Effector memory CD8-positive, alpha-beta T cell (primary cell): ENCODE measurements around the gene NEU2.

ENCODE experiments used
- ATAC-seq: fragments of 150-1000 bp; cut with Tn5 transposase; replicated peaks from 2 replicates; pipeline ENCODE4 v1.10.0; 2021; ENCODE audit warnings: mild to moderate bottlenecking, moderate library complexity
- DNase-seq, 3 experiments: peaks; one replicate each; pipeline ENCODE4 v3.0.0; 2021
- H3K27ac Mint-ChIP-seq, 2 donors: one replicate each; pipeline ENCODE4 v1.8.0; 2022; ENCODE audit warnings: mild to moderate bottlenecking in 2 of 2, mixed read lengths in 2 of 2, moderate library complexity in 2 of 2
- H3K27me3 Mint-ChIP-seq, 2 donors: one replicate each; pipeline ENCODE4 v1.8.0; 2022; ENCODE audit warnings: mixed read lengths in 2 of 2
- H3K36me3 Mint-ChIP-seq: one replicate; pipeline ENCODE4 v1.8.0; 2022; ENCODE audit warnings: mild to moderate bottlenecking, moderate library complexity, mixed read lengths; ENCODE audit not compliant: insufficient read depth
- H3K4me1 Mint-ChIP-seq, 2 donors: one replicate each; pipeline ENCODE4 v1.8.0; 2022; ENCODE audit warnings: low read depth in 2 of 2, mixed read lengths in 2 of 2
- H3K4me3 Mint-ChIP-seq, 2 donors: one replicate each; pipeline ENCODE4 v1.8.0; 2022; ENCODE audit warnings: mild to moderate bottlenecking in 2 of 2, mixed read lengths in 2 of 2, moderate library complexity in 2 of 2
- H3K9me3 Mint-ChIP-seq, 2 donors: one replicate each; pipeline ENCODE4 v1.8.0; 2022; ENCODE audit warnings: mixed read lengths in 2 of 2

Gene NEU2

DNA sequence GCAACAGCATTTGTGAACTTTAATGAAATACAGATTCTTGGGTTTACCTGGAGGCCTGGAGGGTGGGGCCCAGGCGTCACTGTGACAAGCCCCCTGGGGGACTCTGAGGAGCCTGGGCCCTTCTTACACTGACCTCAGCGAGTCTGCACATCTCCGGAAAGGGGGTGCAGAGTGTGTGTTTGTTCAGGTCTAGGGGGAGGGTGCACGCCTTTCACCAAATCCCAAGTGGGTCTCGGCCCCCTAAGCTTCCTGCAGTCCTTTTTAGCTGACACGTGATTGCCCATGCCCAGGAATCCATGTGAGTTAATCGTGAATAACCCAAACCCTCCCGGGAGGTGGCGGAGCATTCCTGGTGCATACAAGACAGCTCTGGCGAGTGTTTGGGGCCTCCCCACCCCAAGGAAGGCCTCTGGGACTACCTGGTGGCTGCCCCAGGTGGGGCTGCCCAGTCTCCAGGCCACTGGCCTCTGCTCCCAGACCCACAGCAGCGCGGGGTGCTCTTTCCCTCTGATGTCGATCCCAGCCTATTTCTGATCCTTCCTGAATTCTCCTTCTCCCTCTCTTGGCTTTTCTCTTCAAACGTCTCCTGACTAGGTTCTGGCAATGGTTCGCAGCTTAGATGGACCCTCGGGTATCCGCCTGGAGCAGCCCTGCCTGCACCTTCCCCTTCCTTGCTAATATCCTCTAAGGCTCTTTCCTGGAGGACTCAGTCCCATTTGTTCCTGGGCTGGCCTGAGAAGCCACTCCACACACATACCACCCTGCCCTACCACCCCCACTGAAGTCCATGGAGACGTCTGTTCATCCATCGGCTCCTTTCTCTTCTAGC, 29.4 kb upstream of the NEU2 start:
- Mint-ChIP-seq H3K4me1 (no peaks in the 10 kb centered on the region), H3K27ac (no peak overlapping the region), H3K36me3 (no peaks in the 10 kb centered on the region), H3K9me3 (no peaks in the 10 kb centered on the region), H3K27me3 (peaks cover 1 to 51% of the 10 kb centered on the region in 2 donors), H3K4me3 (no peak overlapping the region)
- DNase-seq (no peak), ATAC-seq (no peak)

DNA sequence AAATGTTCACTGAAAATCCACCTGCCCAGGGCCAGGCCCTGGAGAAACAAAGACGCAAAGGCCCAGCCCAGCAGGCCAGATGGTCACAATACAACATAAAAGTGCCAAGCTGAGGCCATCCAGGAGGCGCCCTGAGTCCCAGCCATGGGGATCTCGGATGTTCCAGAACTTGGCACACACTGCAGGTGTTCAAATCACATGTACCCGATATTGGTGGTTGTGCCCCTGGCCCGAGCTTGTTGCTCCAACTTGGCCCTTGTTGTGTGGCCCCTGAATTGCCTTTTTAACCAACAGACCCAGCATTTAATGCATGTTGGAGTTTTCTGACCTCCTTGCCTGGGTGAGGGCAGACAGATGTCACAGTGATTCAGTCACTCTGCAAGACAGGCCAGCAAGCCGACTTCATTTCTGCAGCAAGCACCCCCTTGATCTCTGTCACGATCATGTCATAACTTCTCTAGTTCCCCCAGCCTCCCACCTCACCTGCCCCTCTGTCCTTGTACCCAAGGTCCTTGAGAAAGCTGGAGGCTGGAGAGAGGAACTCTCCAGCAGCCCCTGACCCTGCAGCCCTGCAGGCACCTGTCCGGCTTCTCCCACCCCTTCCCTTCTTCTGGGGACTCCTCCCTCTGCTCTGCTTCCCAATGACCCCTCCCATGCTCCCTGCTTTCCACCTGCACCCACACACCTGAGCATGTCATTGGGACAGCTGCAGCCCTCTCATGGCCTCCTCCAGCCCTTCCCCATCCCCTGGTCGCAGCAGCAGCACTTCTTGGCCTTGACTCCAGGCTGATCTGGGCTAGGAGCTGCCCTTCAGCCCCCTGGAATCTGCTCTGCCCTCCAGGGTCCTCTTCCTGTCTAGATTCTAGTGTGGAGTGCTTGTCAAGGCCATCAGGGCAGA, 28.6 kb upstream of the NEU2 start:
- Mint-ChIP-seq H3K27me3 (peaks cover 0 to 48% of the 10 kb centered on the region in 2 donors), H3K36me3 (no peaks in the 10 kb centered on the region), H3K9me3 (no peaks in the 10 kb centered on the region), H3K4me1 (no peaks in the 10 kb centered on the region), H3K27ac (no peak overlapping the region), H3K4me3 (no peak overlapping the region)
- ATAC-seq (no peak), DNase-seq (no peak)

DNA sequence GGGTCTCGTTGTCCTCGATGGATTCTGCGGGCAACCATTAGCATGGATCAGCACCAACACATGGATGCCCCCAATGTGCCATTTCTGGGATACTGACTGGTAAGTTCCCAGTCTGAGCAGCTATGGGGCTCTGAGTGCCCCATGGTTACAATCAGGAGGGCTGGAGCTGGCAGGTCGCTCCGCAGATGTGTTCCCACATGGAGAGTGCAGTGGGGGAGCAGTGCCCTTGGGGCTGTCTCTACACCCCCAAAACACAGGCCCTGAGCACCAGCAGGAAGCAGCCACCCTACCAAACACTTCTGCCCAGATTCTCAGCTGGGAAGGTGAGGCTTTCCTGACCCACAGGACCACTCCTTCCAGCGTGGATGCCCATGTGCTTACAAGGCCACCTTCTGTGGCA, 27.4 kb upstream of the NEU2 start:
- Mint-ChIP-seq H3K9me3 (no peaks in the 10 kb centered on the region), H3K27me3 (peaks cover 0 to 43% of the 10 kb centered on the region in 2 donors), H3K36me3 (no peaks in the 10 kb centered on the region), H3K4me1 (peaks cover 0 to under 1% of the 10 kb centered on the region in 2 donors), H3K4me3 (no peak overlapping the region), H3K27ac (peak overlapping the region in 1 of 2 donors; percentile 54)
- DNase-seq (no peak), ATAC-seq (no peak)

DNA sequence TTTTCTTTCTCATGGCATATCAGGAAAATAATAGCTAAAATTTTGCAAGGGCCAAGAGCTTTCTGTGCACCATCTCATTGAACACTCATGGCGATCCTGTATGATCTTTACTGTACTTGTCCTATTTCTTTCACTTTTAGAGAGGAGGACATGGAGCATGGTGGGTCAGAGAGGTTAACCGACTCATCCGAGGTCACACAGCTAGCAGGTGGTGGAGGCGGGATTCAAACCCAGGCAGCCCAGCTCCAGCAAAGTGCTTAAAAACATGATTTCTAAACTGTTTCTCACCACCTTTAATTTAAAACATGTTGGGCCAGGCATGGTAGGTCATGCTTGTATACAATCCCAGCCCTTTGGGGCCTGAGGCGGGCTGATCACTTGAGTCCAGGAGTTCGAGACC, 25.8 kb upstream of the NEU2 start:
- no peak for ATAC-seq
- H3K27me3 Mint-ChIP-seq: peaks cover 0 to 49% of the 10 kb centered on the region in 2 donors
- no peaks in the 10 kb centered on the region for H3K9me3 Mint-ChIP-seq
- DNase-seq: no peak
- H3K36me3 Mint-ChIP-seq: no peaks in the 10 kb centered on the region
- H3K4me3 Mint-ChIP-seq: no peak overlapping the region
- H3K27ac Mint-ChIP-seq: no peak overlapping the region
- H3K4me1 Mint-ChIP-seq: peaks cover 0 to 2% of the 10 kb centered on the region in 2 donors

DNA sequence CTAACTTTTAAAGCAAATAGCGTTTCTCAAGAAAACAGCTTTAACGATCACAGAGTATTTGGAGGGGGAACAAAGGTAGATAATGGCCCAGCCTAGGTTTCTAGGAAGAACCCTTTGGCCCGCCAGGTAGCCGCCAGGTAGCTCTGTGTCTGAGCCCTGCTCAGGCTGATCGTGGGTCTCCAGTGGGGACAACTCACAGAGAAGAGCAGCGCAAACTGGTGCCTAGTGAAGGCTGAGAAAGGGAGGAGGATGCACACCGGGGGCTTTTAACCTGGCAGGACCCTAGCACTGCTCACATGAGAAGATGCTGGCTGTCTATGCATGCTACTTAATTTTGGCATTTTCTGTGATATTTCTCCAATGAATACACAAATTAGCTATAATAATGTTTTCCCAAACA, 25.2 kb upstream of the NEU2 start:
- no peaks in the 10 kb centered on the region for H3K36me3 Mint-ChIP-seq
- DNase-seq: no peak
- H3K4me3 Mint-ChIP-seq: no peak overlapping the region
- H3K9me3 Mint-ChIP-seq: no peaks in the 10 kb centered on the region
- peaks cover 0 to 4% of the 10 kb centered on the region in 2 donors for H3K4me1 Mint-ChIP-seq
- H3K27ac Mint-ChIP-seq: no peak overlapping the region
- peaks cover 0 to 49% of the 10 kb centered on the region in 2 donors for H3K27me3 Mint-ChIP-seq
- ATAC-seq: no peak

DNA sequence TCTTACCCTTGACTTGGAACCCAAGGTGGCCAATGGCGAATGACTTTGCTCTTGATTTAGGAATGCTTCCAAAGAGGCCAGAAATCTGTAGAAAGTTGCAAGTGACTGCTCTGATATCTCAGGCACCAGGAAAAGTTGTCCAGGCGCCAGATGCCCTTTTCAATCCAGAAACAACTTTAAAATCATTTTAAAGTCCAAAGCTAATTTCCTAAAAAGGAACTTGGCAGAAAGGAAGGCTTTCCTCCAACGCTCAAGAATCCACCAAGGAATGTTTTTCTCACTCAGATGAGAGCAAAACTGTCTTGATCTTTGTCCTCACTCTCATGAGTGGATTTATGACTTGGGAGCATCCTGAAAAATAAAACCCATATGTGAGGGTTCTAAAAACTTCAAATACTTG, 24.7 kb upstream of the NEU2 start:
- Mint-ChIP-seq H3K27ac (peak overlapping the region in 1 of 2 donors; percentile 27), H3K27me3 (peaks cover 0 to 49% of the 10 kb centered on the region in 2 donors), H3K9me3 (no peaks in the 10 kb centered on the region), H3K36me3 (no peaks in the 10 kb centered on the region), H3K4me1 (peaks cover 0 to 4% of the 10 kb centered on the region in 2 donors), H3K4me3 (no peak overlapping the region)
- DNase-seq (no peak), ATAC-seq (no peak)

DNA sequence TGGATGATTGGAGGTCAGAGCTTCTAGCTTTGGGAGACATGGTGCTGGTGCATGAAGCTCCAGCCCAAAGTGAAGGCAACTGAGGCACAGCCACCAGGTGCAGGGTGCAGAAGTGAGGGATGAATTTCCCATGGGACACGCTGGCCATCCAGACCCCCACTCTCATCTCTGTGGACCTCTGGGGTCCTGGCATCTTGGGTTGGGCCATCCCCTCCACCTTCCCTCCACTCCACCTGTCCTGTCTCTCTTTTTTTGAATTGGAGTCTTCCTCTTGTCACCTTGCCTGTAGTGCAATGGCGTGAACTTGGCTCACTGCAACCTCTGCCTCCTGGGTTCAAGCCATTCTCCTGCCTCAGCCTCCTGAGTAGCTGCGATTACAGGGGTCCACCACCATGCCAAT, 22.8 kb upstream of the NEU2 start:
- Mint-ChIP-seq H3K9me3 (no peaks in the 10 kb centered on the region), H3K27me3 (peaks cover 0 to 34% of the 10 kb centered on the region in 2 donors), H3K36me3 (no peaks in the 10 kb centered on the region), H3K4me1 (peaks cover 0 to 4% of the 10 kb centered on the region in 2 donors), H3K4me3 (no peak overlapping the region), H3K27ac (no peak overlapping the region)
- ATAC-seq (no peak), DNase-seq (no peak)

DNA sequence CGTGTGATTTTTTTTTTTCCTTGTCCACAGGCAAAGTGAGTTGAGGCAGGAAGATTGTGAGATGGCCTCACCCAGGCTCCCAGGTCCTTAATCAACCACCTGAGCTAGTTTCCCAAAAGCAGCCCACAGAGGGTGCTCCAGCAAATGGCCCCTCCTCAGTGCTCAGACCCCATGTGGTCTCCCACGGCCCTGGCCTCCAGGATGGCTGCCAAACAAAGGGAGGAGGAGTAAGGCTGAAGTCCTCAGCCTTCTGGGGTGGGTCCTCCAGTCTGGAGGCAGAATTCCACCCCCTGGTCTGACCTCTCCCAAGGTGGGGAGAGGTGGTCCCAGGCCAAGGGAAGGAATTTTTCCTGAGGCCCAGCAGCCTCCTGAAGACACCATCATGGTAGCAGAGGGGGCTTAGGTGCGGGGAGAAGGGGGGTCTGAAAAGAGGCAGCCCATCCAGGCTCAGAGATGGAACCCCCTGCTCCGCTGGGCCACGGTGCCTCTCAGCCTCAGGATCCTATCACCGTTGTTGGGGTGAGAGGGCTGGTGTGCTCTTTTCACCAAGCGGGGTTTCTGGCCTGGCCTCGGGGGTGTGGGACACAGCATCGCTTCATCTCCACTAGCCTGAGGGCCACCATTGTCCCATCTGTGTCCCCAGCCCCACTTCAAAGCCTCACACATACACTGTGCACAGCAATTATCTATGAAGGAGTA, 21.8 kb upstream of the NEU2 start:
- peaks cover 0 to 2% of the 10 kb centered on the region in 2 donors for H3K9me3 Mint-ChIP-seq
- peaks cover 0 to 26% of the 10 kb centered on the region in 2 donors for H3K27me3 Mint-ChIP-seq
- H3K27ac Mint-ChIP-seq: no peak overlapping the region
- no peak overlapping the region for H3K4me3 Mint-ChIP-seq
- H3K36me3 Mint-ChIP-seq: no peaks in the 10 kb centered on the region
- H3K4me1 Mint-ChIP-seq: peaks cover 0 to 4% of the 10 kb centered on the region in 2 donors
- no peak for DNase-seq
- ATAC-seq: no peak

DNA sequence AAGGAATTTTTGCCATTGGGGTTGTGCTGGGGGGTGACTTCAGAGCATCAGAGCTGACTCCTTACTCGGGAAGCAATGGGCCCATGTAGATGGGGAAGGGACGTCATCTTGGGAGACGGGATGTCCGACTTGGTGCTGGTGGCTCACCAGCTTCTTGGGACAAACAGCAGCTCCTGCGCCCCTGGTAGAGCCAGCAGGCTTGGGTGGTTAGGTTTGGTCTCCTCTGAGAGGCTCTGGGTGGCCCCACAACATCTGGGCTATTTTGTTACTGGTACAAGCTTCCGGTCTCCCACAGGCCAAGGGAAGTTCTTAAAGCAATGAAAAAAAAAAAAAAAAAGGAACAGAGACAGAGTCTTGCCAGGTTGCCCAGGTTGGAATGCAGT, 21.2 kb upstream of the NEU2 start:
- H3K9me3 Mint-ChIP-seq: peaks cover 0 to 2% of the 10 kb centered on the region in 2 donors
- no peak overlapping the region for H3K4me3 Mint-ChIP-seq
- no peak for ATAC-seq
- H3K27me3 Mint-ChIP-seq: peaks cover 0 to 26% of the 10 kb centered on the region in 2 donors
- no peaks in the 10 kb centered on the region for H3K36me3 Mint-ChIP-seq
- H3K4me1 Mint-ChIP-seq: peaks cover 0 to 4% of the 10 kb centered on the region in 2 donors
- DNase-seq: no peak
- H3K27ac Mint-ChIP-seq: no peak overlapping the region

DNA sequence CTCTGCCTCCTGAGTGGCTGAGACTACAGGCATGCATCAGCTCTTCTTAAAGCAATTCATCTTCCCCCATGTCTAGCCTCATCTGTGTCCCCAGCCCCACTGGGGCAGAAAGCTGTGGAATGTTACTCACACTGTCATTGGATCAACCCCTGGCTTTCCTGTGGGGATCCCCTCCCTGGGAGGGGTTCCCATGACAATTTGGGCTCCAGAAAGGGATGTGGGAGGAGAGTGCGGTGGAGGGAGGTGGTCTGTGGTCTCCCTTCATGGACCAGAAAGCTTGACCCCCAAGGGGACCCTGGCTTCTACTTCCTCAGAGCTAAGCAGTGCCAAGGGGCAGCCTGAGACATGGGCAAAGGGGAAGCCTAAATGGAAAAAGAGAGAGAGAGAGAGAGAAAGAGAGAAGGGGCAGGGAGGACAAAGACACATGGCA, 20.8 kb upstream of the NEU2 start:
- Mint-ChIP-seq H3K4me3 (no peak overlapping the region), H3K36me3 (no peaks in the 10 kb centered on the region), H3K27ac (no peak overlapping the region), H3K4me1 (peaks cover 0 to 4% of the 10 kb centered on the region in 2 donors), H3K27me3 (peaks cover 0 to 26% of the 10 kb centered on the region in 2 donors), H3K9me3 (peaks cover 0 to 2% of the 10 kb centered on the region in 2 donors)
- DNase-seq: no peak
- ATAC-seq: no peak

DNA sequence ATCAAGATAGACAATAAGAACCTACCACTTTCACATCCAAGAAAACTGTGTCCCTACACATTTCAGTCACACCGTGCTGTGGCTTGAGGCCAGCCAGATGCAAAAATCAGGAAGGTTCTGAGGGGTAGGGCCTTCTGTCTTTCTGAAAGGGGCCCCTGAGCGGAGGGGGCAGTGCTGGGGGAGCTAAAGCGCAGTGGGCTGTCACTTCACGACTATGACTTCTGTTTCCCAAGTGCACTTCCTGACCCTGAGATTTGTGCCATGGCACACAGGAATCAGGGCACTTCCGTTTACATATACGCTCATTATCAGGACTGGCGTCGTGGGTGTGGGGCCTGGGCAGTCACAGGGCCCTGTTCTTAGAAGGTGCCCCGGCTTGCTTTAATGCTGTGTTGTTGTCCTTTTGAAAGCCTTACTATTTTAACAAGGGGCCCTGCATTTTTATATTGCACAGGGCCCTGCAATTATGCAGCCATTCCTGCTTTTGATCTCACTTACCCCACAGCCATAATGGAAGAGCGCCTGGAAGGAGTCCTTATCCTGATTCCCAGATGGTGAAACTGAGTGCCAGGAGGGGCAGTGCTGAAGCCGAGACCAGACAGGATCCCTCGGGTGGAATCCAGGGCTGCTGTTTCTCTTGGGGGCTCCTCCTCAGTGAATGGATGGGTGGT, 20.0 kb upstream of the NEU2 start:
- H3K36me3 Mint-ChIP-seq: no peaks in the 10 kb centered on the region
- H3K27ac Mint-ChIP-seq: no peak overlapping the region
- DNase-seq: no peak
- H3K9me3 Mint-ChIP-seq: peaks cover 0 to 2% of the 10 kb centered on the region in 2 donors
- ATAC-seq: no peak
- no peak overlapping the region for H3K4me3 Mint-ChIP-seq
- H3K27me3 Mint-ChIP-seq: peaks cover 0 to 26% of the 10 kb centered on the region in 2 donors
- H3K4me1 Mint-ChIP-seq: peaks cover 0 to 4% of the 10 kb centered on the region in 2 donors

DNA sequence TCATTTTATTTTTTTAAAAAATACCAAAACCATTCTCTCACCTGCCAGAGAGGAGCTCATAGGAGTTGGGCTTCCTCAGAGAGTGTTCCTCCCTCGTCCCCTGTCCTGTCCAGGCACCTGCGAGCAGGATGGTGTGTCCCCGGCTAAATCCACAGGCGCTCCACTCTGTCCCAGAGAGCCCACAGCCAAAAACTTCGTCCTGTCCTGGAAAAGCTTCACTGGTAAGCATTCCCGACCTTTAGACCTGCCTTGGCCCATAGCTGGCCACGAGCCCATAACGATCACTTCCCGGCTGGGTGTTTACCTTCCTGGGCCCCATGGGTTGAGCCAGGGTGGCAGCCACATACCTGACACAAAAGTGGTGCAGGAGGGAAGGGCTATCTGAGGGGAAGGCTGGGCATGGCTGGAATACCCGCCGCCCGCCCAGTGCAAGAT, 19.4 kb upstream of the NEU2 start, which contains the start of gene NGEF:
NGEF (minus strand) TSS at position 230 of the 435 bp plus-strand sequence. CDS start 38,366 bp downstream, outside the sequence.
- DNase-seq (no peak), ATAC-seq (no peak)
- H3K36me3 Mint-ChIP-seq: no peaks in the 10 kb centered on the region
- H3K9me3 Mint-ChIP-seq: peaks cover 0 to 2% of the 10 kb centered on the region in 2 donors
- peaks cover 0 to 23% of the 10 kb centered on the region in 2 donors for H3K27me3 Mint-ChIP-seq
- H3K27ac Mint-ChIP-seq: no peak within 1 kb of the TSS
- H3K4me1 Mint-ChIP-seq: peaks cover 0 to 4% of the 10 kb centered on the region in 2 donors
- H3K4me3 Mint-ChIP-seq: no peak within 1 kb of the TSS
